HL-60 (cell line): ENCODE measurements around the gene PRKAB2.

Experiments used
- DNase-seq, 2 experiments: peaks; one replicate each; pipeline ENCODE4 v3.0.0-alpha.2; 2010 to 2020; ENCODE audit warnings: low read depth in 1 of 2, low spot score in 1 of 2
- H3K27ac ChIP-seq: fragments of 250-450 bp; sonication (Bioruptor Pico); replicated peaks from 2 replicates; pipeline ENCODE4 v1.5.1; 2020; ENCODE audit warnings: mild to moderate bottlenecking, moderate library complexity
- H3K27me3 ChIP-seq: fragments of 250-450 bp; sonication (Bioruptor Pico); 2 replicates; pipeline ENCODE4 v1.5.1; 2021; ENCODE audit warnings: mild to moderate bottlenecking, moderate library complexity; ENCODE audit not compliant: insufficient read depth, poor library complexity, severe bottlenecking
- H3K4me3 ChIP-seq: replicated peaks from 2 replicates; pipeline ENCODE4 v1.5.1; 2011; ENCODE audit warnings: mild to moderate bottlenecking, control low read depth, low read length; ENCODE audit not compliant: insufficient read depth
- GABPA ChIP-seq: IDR thresholded peaks from 2 replicates; pipeline ENCODE4 v1.6.1; 2012; ENCODE audit warnings: low read depth
- POLR2AphosphoS5 ChIP-seq: IDR thresholded peaks from 2 replicates; pipeline ENCODE4 v1.6.1; 2012; ENCODE audit warnings: low read depth
- SPI1 ChIP-seq: IDR thresholded peaks from 2 replicates; pipeline ENCODE4 v1.6.1; 2012; ENCODE audit warnings: low read depth, mild to moderate bottlenecking, borderline replicate concordance
- TF ChIP-seq, protein P1 (sequence below): IDR thresholded peaks from 2 replicates; pipeline ENCODE4 v1.6.1; 2012; ENCODE audit warnings: low read depth; ENCODE audit not compliant: insufficient replicate concordance
- TF ChIP-seq, protein P2 (sequence below): IDR thresholded peaks from one replicate; pipeline ENCODE4 v1.5.1; 2011; ENCODE audit warnings: low read length, control low read depth, inconsistent platforms; ENCODE audit not compliant: insufficient read depth

The PRKAB2 gene

DNA sequence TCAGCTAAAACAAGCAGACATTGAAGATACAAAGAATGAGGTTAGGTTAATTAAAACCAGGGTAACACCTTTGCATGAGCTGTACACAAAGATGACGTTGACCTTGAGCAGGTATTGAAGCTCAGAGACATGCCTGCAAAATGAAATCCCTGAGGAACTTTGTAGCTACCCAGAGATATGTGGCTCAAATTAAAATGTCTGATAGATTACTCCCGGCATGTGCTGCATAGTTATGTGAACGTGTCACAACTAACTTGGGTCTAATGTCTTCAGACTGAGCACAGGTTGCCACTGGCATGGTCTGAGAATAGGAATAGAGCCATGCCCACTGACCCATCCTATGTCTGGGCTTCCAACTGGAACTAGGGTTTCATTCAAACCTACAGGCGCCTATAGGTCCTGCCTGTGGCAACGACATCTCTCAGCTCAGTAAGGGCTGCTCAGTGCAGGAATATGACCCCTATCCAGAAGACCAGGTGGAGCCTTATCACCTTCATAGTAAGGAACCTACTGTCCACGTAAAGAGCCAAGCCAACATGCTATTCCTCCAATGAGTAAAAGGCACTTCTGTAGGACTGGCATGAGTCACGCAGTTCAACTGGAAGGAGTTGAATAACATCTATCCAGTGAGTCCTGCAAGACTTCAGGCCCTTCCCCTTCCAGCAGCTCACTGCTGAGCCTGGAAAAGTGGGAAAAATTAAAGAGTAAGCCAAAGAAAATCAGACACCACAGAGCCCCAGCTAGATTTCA lies 60.7 kb downstream of the PRKAB2 start:
- H3K4me3 ChIP-seq: no peak overlapping the region
- no peak for DNase-seq
- TF ChIP-seq GABPA (no peak), POLR2AphosphoS5 (no peak), SPI1 (no peak)
- TF ChIP-seq, protein P1, sequence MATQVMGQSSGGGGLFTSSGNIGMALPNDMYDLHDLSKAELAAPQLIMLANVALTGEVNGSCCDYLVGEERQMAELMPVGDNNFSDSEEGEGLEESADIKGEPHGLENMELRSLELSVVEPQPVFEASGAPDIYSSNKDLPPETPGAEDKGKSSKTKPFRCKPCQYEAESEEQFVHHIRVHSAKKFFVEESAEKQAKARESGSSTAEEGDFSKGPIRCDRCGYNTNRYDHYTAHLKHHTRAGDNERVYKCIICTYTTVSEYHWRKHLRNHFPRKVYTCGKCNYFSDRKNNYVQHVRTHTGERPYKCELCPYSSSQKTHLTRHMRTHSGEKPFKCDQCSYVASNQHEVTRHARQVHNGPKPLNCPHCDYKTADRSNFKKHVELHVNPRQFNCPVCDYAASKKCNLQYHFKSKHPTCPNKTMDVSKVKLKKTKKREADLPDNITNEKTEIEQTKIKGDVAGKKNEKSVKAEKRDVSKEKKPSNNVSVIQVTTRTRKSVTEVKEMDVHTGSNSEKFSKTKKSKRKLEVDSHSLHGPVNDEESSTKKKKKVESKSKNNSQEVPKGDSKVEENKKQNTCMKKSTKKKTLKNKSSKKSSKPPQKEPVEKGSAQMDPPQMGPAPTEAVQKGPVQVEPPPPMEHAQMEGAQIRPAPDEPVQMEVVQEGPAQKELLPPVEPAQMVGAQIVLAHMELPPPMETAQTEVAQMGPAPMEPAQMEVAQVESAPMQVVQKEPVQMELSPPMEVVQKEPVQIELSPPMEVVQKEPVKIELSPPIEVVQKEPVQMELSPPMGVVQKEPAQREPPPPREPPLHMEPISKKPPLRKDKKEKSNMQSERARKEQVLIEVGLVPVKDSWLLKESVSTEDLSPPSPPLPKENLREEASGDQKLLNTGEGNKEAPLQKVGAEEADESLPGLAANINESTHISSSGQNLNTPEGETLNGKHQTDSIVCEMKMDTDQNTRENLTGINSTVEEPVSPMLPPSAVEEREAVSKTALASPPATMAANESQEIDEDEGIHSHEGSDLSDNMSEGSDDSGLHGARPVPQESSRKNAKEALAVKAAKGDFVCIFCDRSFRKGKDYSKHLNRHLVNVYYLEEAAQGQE: no peak
- TF ChIP-seq, protein P2, sequence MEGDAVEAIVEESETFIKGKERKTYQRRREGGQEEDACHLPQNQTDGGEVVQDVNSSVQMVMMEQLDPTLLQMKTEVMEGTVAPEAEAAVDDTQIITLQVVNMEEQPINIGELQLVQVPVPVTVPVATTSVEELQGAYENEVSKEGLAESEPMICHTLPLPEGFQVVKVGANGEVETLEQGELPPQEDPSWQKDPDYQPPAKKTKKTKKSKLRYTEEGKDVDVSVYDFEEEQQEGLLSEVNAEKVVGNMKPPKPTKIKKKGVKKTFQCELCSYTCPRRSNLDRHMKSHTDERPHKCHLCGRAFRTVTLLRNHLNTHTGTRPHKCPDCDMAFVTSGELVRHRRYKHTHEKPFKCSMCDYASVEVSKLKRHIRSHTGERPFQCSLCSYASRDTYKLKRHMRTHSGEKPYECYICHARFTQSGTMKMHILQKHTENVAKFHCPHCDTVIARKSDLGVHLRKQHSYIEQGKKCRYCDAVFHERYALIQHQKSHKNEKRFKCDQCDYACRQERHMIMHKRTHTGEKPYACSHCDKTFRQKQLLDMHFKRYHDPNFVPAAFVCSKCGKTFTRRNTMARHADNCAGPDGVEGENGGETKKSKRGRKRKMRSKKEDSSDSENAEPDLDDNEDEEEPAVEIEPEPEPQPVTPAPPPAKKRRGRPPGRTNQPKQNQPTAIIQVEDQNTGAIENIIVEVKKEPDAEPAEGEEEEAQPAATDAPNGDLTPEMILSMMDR: no peak
- H3K27ac ChIP-seq: no peak overlapping the region
- H3K27me3 ChIP-seq: peaks cover 2% of the 10 kb centered on the region

DNA sequence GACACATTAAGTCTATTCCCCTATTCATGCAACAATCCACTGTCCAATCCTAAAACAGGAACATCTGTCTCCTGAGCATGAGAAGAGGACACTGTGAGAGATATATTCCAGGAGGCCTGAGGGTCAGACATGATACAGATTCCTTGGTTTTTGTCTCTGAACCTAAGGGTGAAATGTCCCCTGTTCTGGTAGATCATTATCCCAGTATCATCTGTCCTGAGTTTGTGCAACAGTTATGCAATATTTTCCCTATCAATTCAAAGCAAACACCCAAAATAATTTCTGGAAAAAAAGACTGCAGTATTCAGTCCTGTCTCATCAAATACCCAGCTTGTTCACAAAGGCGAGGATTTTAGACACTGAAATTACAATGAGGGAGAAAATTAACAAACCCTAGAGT lies 61.4 kb downstream of the PRKAB2 start:
- Histone ChIP-seq H3K4me3 (no peak overlapping the region), H3K27me3 (peaks cover 2% of the 10 kb centered on the region), H3K27ac (no peak overlapping the region)
- no peak for DNase-seq
- TF ChIP-seq POLR2AphosphoS5 (no peak), SPI1 (no peak), GABPA (no peak)

DNA sequence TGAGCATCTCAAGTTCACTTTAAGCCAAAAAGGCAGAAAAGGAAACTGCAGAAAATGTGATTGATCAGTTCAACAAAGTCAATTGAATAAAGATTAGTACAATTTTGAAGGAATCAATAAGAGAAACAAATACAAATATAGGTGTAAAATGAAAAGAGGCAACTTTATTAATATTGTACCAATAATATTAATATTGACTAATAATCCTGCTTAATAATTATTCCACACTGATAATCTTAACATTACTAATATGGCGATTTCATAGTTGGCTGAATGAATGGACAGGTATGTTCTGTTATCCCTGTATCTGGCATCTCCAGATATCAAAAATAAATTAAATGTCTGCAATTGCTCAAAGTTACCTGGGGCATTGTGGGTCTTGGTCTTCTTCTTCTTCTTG lies 61.8 kb downstream of the PRKAB2 start:
- Histone ChIP-seq H3K27ac (no peak overlapping the region), H3K27me3 (peaks cover 2% of the 10 kb centered on the region), H3K4me3 (no peak overlapping the region)
- no peak for DNase-seq
- no peak for TF ChIP-seq GABPA
- no peak for TF ChIP-seq POLR2AphosphoS5
- TF ChIP-seq SPI1: no peak
- TF ChIP-seq, protein P2: no peak
- TF ChIP-seq, protein P1: no peak

DNA sequence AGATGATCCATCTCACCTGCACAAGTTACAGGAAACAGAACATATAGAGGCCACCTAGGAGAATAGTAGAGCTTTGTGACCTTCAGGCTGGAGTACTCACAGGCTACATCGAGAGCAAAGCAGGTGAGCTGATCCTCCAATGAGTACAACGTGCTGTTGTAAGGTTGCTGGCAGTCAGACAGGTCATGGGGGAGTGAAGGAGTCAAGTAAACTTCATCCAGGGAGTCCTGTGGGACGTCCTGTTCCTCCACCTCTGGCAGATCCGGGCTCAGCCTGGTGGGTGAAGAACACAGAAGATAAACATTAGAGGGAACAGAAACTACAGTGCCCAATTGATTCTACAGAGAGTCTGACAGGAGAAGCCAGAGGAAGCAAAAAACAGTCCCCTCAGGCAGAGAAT lies 62.5 kb downstream of the PRKAB2 start:
- H3K4me3 ChIP-seq: no peak overlapping the region
- H3K27me3 ChIP-seq: peaks cover 2% of the 10 kb centered on the region
- TF ChIP-seq, protein P1: no peak
- TF ChIP-seq, protein P2: no peak
- TF ChIP-seq POLR2AphosphoS5: no peak
- no peak for TF ChIP-seq GABPA
- no peak for TF ChIP-seq SPI1
- no peak overlapping the region for H3K27ac ChIP-seq
- no peak for DNase-seq
